BLaER1 (cell line): Measurements from ENCODE around the gene UBE2J2.

Source experiments
- H3K27ac ChIP-seq: shearing (Covaris generic); formaldehyde crosslinking; 2 replicates; pipeline ENCODE4 v1.8.1; 2022
- H3K27me3 ChIP-seq: shearing (Covaris generic); formaldehyde crosslinking; 2 replicates; pipeline ENCODE4 v1.8.1; 2022
- H3K36me3 ChIP-seq: shearing (Covaris generic); formaldehyde crosslinking; 2 replicates; pipeline ENCODE4 v1.8.1; 2022
- H3K4me1 ChIP-seq: shearing (Covaris generic); formaldehyde crosslinking; 2 replicates; pipeline ENCODE4 v1.8.1; 2022
- H3K4me2 ChIP-seq: shearing (Covaris generic); formaldehyde crosslinking; 2 replicates; pipeline ENCODE4 v1.8.1; 2022
- H3K4me3 ChIP-seq: shearing (Covaris generic); formaldehyde crosslinking; 2 replicates; pipeline ENCODE4 v1.8.1; 2022
- H3K9ac ChIP-seq: shearing (Covaris generic); formaldehyde crosslinking; 2 replicates; pipeline ENCODE4 v1.8.1; 2022
- H3K9me3 ChIP-seq: shearing (Covaris generic); formaldehyde crosslinking; 2 replicates; pipeline ENCODE4 v1.8.1; 2022
- H4K20me1 ChIP-seq: shearing (Covaris generic); formaldehyde crosslinking; 2 replicates; pipeline ENCODE4 v1.8.1; 2022
- Cebpa-rat ChIP-seq: shearing (Covaris generic); IDR thresholded peaks from 2 replicates; pipeline ENCODE4 v1.8.1; 2022

Gene UBE2J2

GRCh38 chr1:1309251-1310108 lies 35.8 kb upstream of the UBE2J2 start:
- no peak for TF ChIP-seq Cebpa-rat
- Histone ChIP-seq H4K20me1 (peaks cover 85% of the 10 kb centered on the region), H3K27me3 (no peaks in the 10 kb centered on the region), H3K9ac (peak overlapping the region; percentile 93), H3K4me2 (peak overlapping the region; percentile 99), H3K4me1 (peaks cover 41% of the 10 kb centered on the region), H3K9me3 (no peaks in the 10 kb centered on the region), H3K36me3 (peaks cover 51% of the 10 kb centered on the region), H3K4me3 (peak overlapping the region; percentile 97), H3K27ac (peak overlapping the region; percentile 94)

- H3K9me3 ChIP-seq: no peaks in the 10 kb centered on the region
- H3K36me3 ChIP-seq: peaks cover 44% of the 10 kb centered on the region
- no peaks in the 10 kb centered on the region for H3K27me3 ChIP-seq
- peak overlapping the region; percentile 99 for H3K4me2 ChIP-seq
- H4K20me1 ChIP-seq: peaks cover 85% of the 10 kb centered on the region
- H3K27ac ChIP-seq: peak overlapping the region; percentile 94
- H3K9ac ChIP-seq: peak overlapping the region; percentile 93
- peak overlapping the region; percentile 97 for H3K4me3 ChIP-seq
- H3K4me1 ChIP-seq: peaks cover 48% of the 10 kb centered on the region
- no peak for TF ChIP-seq Cebpa-rat
These were observed 35.1 kb upstream of the UBE2J2 start for GRCh38 chr1:1308756-1309250.

- H3K9ac ChIP-seq: peak within 1 kb of the TSS; percentile 93
- H3K4me1 ChIP-seq: peaks cover 54% of the 10 kb centered on the region
- peak; percentile 100 for TF ChIP-seq Cebpa-rat
- H4K20me1 ChIP-seq: peaks cover 85% of the 10 kb centered on the region
- H3K27ac ChIP-seq: peak within 1 kb of the TSS; percentile 94
- H3K4me3 ChIP-seq: peak within 1 kb of the TSS; percentile 97
- no peaks in the 10 kb centered on the region for H3K27me3 ChIP-seq
- no peaks in the 10 kb centered on the region for H3K9me3 ChIP-seq
- peak within 1 kb of the TSS; percentile 99 for H3K4me2 ChIP-seq
- H3K36me3 ChIP-seq: peaks cover 37% of the 10 kb centered on the region
These were observed 34.5 kb upstream of the UBE2J2 start, which contains the start of the genes ACAP3 and PUSL1 for GRCh38 chr1:1307923-1308755. TSS of gene ACAP3 (minus strand) at chr1:1307930. CDS start at chr1:1307815, 115 bp downstream. TSS of gene PUSL1 (plus strand) at chr1:1308597. CDS start at chr1:1308644, 47 bp downstream.

GRCh38 chr1:1307261-1307922 lies 33.7 kb upstream of the UBE2J2 start:
- no peak for TF ChIP-seq Cebpa-rat
- Histone ChIP-seq H3K9ac (peak overlapping the region; percentile 93), H3K4me3 (peak overlapping the region; percentile 97), H3K9me3 (no peaks in the 10 kb centered on the region), H3K4me2 (peak overlapping the region; percentile 99), H3K4me1 (peaks cover 58% of the 10 kb centered on the region), H3K27ac (peak overlapping the region; percentile 94), H4K20me1 (peaks cover 84% of the 10 kb centered on the region), H3K36me3 (peaks cover 30% of the 10 kb centered on the region), H3K27me3 (no peaks in the 10 kb centered on the region)

- Histone ChIP-seq H3K4me3 (peak overlapping the region; percentile 97), H3K4me1 (peaks cover 58% of the 10 kb centered on the region), H3K36me3 (peaks cover 24% of the 10 kb centered on the region), H4K20me1 (peaks cover 87% of the 10 kb centered on the region), H3K9ac (peak overlapping the region; percentile 93), H3K9me3 (no peaks in the 10 kb centered on the region), H3K27me3 (no peaks in the 10 kb centered on the region), H3K4me2 (peak overlapping the region; percentile 99), H3K27ac (no peak overlapping the region)
- no peak for TF ChIP-seq Cebpa-rat
These were observed 33.1 kb upstream of the UBE2J2 start for GRCh38 chr1:1306661-1307260.

GRCh38 chr1:1306070-1306660 lies 32.5 kb upstream of the UBE2J2 start:
- H3K4me1 ChIP-seq: peaks cover 58% of the 10 kb centered on the region
- H3K4me3 ChIP-seq: peak overlapping the region; percentile 97
- H3K9me3 ChIP-seq: no peaks in the 10 kb centered on the region
- peaks cover 18% of the 10 kb centered on the region for H3K36me3 ChIP-seq
- peak overlapping the region; percentile 99 for H3K4me2 ChIP-seq
- peaks cover 87% of the 10 kb centered on the region for H4K20me1 ChIP-seq
- H3K27me3 ChIP-seq: no peaks in the 10 kb centered on the region
- TF ChIP-seq Cebpa-rat: no peak
- H3K27ac ChIP-seq: peak overlapping the region; percentile 74
- peak overlapping the region; percentile 93 for H3K9ac ChIP-seq

GRCh38 chr1:1305300-1306069 lies 31.8 kb upstream of the UBE2J2 start:
- peak overlapping the region; percentile 99 for H3K4me2 ChIP-seq
- H3K4me3 ChIP-seq: peak overlapping the region; percentile 97
- H3K36me3 ChIP-seq: peaks cover 11% of the 10 kb centered on the region
- H4K20me1 ChIP-seq: peaks cover 87% of the 10 kb centered on the region
- H3K9ac ChIP-seq: peak overlapping the region; percentile 93
- peaks cover 58% of the 10 kb centered on the region for H3K4me1 ChIP-seq
- peak overlapping the region; percentile 74 for H3K27ac ChIP-seq
- no peaks in the 10 kb centered on the region for H3K9me3 ChIP-seq
- TF ChIP-seq Cebpa-rat: no peak
- H3K27me3 ChIP-seq: no peaks in the 10 kb centered on the region
